Activated CD8-positive, alpha-beta memory T cell treated with anti-CD3 and anti-CD28 coated beads, Interleukin-2, amount 50 U/mL, for 1 hour (primary cell): ENCODE data around the gene XIRP1.

Experiments
- DNase-seq: peaks from one replicate; pipeline ENCODE4 v3.0.0-alpha.2; 2020; ENCODE audit errors: extremely low read depth

XIRP1 gene

GRCh38 chr3:39210078-39210477 lies 17.7 kb upstream of the XIRP1 start:
- no peak for DNase-seq

GRCh38 chr3:39209329-39209970 lies 17.1 kb upstream of the XIRP1 start:
- DNase-seq, result no peak

- DNase-seq, result no peak
Observed at GRCh38 chr3:39208463-39209055, 16.2 kb upstream of the XIRP1 start.

DNA sequence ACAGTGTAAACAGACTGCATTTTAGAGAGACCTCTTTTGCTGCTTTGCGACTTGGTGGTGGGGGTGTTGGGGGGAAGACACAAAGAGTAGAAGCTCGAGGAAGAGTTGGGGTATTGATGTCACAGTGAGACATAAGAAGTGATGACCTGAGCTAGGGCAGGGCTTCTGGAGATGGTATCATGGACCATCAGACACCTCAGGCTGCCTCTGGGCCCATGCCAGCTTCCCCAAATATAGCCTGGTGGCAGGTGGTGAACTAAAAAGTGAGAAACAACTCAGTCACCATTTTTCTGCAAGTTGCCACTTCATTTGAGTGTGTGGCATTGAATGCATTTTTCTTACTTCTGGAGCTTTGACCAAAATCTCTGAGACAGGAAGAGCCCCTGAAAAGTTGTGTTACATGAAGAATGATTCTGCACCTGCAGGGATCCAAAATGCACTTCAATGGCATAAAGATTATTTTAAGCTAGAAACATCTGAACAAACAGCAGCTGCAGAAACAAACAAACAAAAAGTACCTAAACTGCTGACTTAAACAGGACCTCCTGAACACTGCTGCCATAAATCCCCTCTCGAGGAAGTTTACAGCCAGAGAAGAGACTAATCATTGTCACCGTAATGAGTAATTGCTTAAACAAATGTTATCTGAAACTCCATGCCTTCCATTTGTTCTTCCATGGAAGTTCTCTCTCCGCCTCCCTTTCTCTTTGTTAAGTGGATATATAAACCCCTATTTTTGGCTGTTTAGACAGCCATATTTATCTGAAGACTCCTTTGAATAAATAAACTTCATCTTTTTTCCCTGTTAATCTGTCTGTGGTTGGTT lies 15.2 kb upstream of the XIRP1 start:
- no peak for DNase-seq

DNA sequence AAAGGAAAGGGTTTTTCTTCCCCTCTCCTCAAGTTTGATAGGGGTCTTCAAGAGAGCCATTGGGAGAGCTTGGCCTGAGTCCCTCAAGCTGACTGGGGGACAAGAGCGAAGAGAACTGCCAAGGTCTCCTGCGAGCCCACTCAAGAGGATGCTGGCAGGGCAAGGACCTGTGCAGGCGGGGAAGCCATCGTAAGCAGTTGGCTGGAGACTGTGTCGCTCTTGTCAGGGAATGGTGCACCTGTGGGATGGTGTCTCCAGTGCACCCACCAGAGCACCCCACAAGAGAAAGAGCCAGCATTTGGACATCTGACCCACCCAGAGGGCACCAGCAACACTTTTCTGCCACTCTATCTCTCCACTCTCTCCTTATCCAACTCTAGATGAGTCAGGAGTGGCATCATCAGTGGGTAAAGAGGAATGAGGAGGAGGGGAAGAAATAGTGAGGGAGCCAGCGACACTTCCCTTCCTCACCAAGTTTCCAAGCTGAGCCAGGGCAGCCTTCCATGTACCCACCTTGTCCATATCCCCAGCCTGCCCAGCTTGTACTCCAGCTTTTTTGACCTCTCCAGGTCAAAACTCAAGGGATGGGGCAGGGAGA lies 13.6 kb upstream of the XIRP1 start:
- no peak for DNase-seq

- no peak for DNase-seq
Observed at GRCh38 chr3:39205131-39205530, 12.7 kb upstream of the XIRP1 start.

DNA sequence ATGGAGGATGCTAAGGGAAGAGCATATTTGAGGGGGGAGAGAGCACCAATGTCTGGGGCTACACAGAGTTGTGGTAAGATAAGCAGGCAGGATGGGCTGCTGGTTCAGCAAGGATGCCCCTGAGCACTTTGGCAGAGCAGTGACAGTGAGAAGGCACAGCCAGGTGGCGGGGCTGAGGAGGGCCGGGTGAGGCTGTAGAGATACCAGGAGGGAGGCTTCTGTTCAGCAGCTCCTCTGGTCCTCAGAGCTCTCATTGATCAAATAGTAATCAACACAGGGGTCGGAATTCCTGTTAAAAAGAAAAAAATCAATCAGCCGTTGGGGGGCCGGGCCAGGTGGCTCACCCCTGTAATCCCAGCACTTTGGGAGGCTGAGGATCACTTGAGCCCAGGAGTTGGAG lies 11.5 kb upstream of the XIRP1 start:
- DNase-seq, result no peak

DNA sequence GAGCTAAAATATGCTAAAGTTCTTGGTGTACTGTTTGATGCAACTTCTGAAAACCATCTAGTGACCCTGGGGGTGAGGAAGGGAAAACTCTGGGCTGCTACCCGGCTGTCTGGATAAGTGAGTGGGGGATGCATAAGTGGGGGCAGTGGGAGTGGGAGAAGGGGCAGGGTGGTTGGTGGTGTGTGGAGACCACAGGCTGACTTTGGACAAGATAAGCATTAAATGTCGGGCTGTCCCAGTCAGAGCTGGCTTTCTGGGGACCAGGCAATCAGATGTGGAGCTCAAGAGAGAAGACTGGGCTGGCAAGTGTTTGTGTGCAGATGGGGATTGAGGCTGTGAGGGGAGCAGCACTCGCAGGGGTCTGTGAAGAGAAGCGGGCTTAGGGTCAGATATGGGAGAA lies 11.0 kb upstream of the XIRP1 start:
- no peak for DNase-seq

DNA sequence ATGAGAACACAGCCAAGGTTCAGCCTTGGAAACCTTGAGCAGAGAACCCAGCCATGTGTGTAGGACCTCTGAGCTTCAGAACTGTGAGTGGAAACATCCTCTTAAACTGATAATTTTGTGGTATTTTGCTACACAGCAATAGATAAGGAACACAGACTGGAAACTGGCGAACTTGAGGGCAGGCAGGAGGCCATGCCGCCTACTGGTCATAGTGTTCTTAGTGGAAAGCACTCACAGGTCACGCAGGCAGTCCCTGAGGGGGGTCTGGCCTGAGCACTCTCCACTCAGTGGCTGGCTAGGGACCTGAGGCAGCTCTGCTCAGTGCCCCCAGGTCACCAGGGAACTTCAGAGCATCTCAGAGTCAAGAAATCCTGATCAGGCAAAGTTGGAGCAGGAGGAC lies 9.7 kb upstream of the XIRP1 start:
- DNase-seq, result no peak

- no peak for DNase-seq
Observed at GRCh38 chr3:39196671-39197356, 4.4 kb upstream of the XIRP1 start.

DNA sequence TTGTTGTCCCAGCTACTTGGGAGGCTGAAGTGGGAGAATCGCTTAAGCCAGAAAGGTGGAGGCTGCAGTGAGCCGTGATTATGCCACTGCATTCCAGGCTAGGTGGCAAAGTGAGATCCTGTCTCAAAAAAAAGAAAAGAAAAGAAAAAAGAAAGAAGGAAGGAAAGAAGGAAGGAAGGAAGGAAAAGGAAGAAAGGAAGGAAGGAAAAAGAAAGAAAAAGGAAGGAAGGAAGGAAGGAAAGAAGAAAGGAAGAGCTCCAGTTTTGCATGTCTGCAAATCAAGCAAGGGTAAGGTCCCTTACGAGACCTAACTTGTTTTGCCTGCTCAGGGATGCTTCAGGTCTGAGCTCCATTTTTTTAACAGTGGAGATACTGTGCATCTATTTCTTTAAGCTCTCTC lies 3.6 kb upstream of the XIRP1 start:
- no peak for DNase-seq

DNA sequence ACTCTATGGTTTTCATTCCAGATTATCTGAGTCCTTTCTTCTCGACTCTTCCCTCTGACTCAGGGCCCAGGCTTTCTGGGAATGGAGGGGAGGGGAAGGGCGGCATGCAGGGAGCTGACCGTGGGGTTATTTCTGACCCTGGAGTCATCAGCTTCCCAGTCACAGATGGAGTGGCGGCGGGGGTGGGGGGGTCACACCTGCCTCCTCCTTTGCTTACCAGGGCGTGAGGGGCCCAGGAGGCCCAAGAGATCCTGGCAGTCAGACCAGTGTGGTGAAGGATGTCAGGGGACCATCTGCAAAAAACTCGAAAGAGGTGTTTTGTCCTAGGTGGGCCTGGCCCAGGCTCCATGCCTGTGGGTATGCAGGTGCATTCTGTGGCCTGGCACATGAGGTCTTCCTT lies 996 bp upstream of the XIRP1 start:
- DNase-seq, result no peak

GRCh38 chr3:39191773-39192172 lies 622 bp downstream of the XIRP1 start:
- no peak for DNase-seq

- no peak for DNase-seq
Observed at GRCh38 chr3:39191111-39191510, 1.3 kb downstream of the XIRP1 start.

GRCh38 chr3:39190281-39191025 lies 1.9 kb downstream of the XIRP1 start:
- no peak for DNase-seq

GRCh38 chr3:39189959-39190269 lies 2.5 kb downstream of the XIRP1 start:
- no peak for DNase-seq

DNA sequence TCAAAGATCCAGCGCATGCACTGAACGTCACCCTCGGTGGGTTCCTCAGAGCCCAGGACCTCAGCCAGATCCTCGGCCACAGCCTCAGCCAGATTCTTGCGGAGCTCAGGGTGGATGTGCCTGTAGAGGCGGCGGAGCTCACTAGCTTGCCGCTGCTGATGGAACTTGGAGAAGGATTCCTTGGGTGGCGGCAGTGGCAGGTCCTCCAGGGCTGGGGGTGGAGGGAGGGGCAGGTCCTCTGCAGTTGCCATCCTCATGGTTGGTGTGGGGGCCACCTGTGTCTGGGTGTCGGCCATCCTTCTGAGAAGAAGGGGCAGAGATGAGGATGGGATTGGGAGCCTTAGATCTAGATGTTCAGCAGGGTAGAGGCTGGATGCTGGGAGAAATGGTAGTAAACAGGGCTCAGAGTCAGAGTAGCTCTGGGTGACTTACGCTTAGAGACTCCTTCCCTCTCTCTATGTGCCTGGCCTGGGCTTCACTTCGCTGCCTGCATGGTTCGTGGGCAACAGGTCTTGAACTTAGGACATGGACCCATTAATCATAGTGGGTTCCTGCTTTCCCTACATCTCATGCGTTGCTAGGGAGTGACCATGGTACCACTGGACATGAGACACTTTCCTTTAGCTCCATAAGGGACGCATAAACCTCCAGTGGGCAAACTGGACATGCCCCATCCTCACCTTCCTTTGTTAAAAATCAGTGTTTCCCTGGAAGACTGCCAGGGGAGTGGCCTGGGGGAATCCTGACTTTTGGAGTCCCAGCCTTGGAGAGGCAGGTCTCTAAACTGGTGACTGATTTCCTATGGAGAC lies 3.0 kb downstream of the XIRP1 start:
- no peak for DNase-seq

GRCh38 chr3:39188271-39189149 lies 3.9 kb downstream of the XIRP1 start:
- DNase-seq, result no peak

GRCh38 chr3:39187372-39188155 lies 4.8 kb downstream of the XIRP1 start:
- DNase-seq, result no peak
